ENCODE measurements around the gene KNL1. TPM values are rescaled to one million over a fixed set of nuclear protein-coding genes. Genes with fewer than 3 reads are reported as not detected.

Gene KNL1
- polyA plus RNA-seq, 1 donor, result 32.4 TPM

Other genes with a start within 250 kb of the KNL1 start
- not detected for gene PHGR1, start 243.2 kb upstream of the KNL1 start, polyA plus RNA-seq (ENCODE audit: insufficient read length)
- gene DISP2, start 236.0 kb upstream of the KNL1 start, polyA plus RNA-seq (ENCODE audit: insufficient read length), result 0.35 TPM
- 46.4 TPM for gene KNSTRN, start 211.5 kb upstream of the KNL1 start, polyA plus RNA-seq (ENCODE audit: insufficient read length)
- 103 TPM for gene IVD, start 188.5 kb upstream of the KNL1 start, polyA plus RNA-seq (ENCODE audit: insufficient read length)
- 22.8 TPM for gene BAHD1, start 153.3 kb upstream of the KNL1 start, polyA plus RNA-seq (ENCODE audit: insufficient read length)
- 31.3 TPM for gene CHST14, start 123.3 kb upstream of the KNL1 start, polyA plus RNA-seq (ENCODE audit: insufficient read length)
- 31.8 TPM for gene CCDC32, start 29.2 kb upstream of the KNL1 start, polyA plus RNA-seq (ENCODE audit: insufficient read length)
- gene RPUSD2, start 24.9 kb upstream of the KNL1 start, polyA plus RNA-seq (ENCODE audit: insufficient read length), result 9.2 TPM
- 16.9 TPM for gene RAD51, start 100.9 kb downstream of the KNL1 start, polyA plus RNA-seq (ENCODE audit: insufficient read length)
- gene RMDN3, start 161.0 kb downstream of the KNL1 start, polyA plus RNA-seq (ENCODE audit: insufficient read length), result 43.1 TPM
- 33.2 TPM for gene GCHFR, start 169.8 kb downstream of the KNL1 start, polyA plus RNA-seq (ENCODE audit: insufficient read length)
- gene C15orf62, start 175.7 kb downstream of the KNL1 start, polyA plus RNA-seq (ENCODE audit: insufficient read length), result 3.3 TPM
- 25.5 TPM for gene ZFYVE19, start 212.8 kb downstream of the KNL1 start, polyA plus RNA-seq (ENCODE audit: insufficient read length)
- gene DNAJC17, start 213.2 kb downstream of the KNL1 start, polyA plus RNA-seq (ENCODE audit: insufficient read length), result 41.1 TPM
- 0.62 TPM for gene PPP1R14D, start 234.5 kb downstream of the KNL1 start, polyA plus RNA-seq (ENCODE audit: insufficient read length)
- 66.7 TPM for gene SPINT1, start 249.8 kb downstream of the KNL1 start, polyA plus RNA-seq (ENCODE audit: insufficient read length)